GM23338 (cell line): ENCODE results near the gene GLI1.
"Not testable (repeated sequence)": the region's sequence is repeated elsewhere in the genome, so short reads cannot be mapped to it uniquely, and the experiment has no call there.

ENCODE experiments used
- CREB1 ChIP-seq: fragments of 250-450 bp; sonication (Bioruptor Pico); IDR thresholded peaks from 2 replicates; pipeline ENCODE4 v1.5.0; 2020; ENCODE audit warnings: low read depth, mild to moderate bottlenecking, moderate library complexity
- EZH2 ChIP-seq: fragments of 200-600 bp; sonication (generic); IDR thresholded peaks from one replicate; pipeline ENCODE4 v1.8.0; 2017; ENCODE audit warnings: antibody characterized with exemption, mild to moderate bottlenecking, low read depth; ENCODE audit not compliant: unreplicated experiment
- EZH2phosphoT487 ChIP-seq: fragments of 200-600 bp; sonication (generic); IDR thresholded peaks from one replicate; pipeline ENCODE4 v1.8.1; 2018; ENCODE audit warnings: antibody characterized with exemption; ENCODE audit not compliant: unreplicated experiment
- JUNB ChIP-seq: IDR thresholded peaks from one replicate; pipeline ENCODE4 v1.6.1; 2016; ENCODE audit warnings: antibody characterized with exemption; ENCODE audit not compliant: unreplicated experiment
- NANOG ChIP-seq: IDR thresholded peaks from 2 replicates; pipeline ENCODE4 v1.6.1; 2016; ENCODE audit warnings: antibody characterized with exemption, borderline replicate concordance
- POLR2AphosphoS5 ChIP-seq: IDR thresholded peaks from 2 replicates; pipeline ENCODE4 v1.6.1; 2016; ENCODE audit warnings: antibody characterized with exemption, low read depth
- STAT1 ChIP-seq: IDR thresholded peaks from one replicate; pipeline ENCODE4 v1.6.1; 2016; ENCODE audit warnings: antibody characterized with exemption; ENCODE audit not compliant: unreplicated experiment
- ZNF114 ChIP-seq: fragments of 250-450 bp; sonication (Bioruptor Pico); IDR thresholded peaks from 2 replicates; pipeline ENCODE4 v1.5.0; 2020; ENCODE audit warnings: mild to moderate bottlenecking, moderate library complexity
- ZNF331 ChIP-seq: fragments of 250-450 bp; sonication (Bioruptor Pico); IDR thresholded peaks from 2 replicates; pipeline ENCODE4 v1.5.0; 2020; ENCODE audit warnings: low read depth, mild to moderate bottlenecking, moderate library complexity
- TF ChIP-seq, protein P1 (sequence below), 2 experiments: fragments of 200-600 bp in 1 of 2; sonication (generic) in 1 of 2; conservative IDR thresholded peaks; 2 replicates each; pipeline versions ENCODE4 v1.5.1 to v1.6.1; 2016 to 2017; ENCODE audit warnings: antibody characterized with exemption in 2 of 2, low read depth in 2 of 2, mild to moderate bottlenecking in 2 of 2, moderate library complexity in 1 of 2
- TF ChIP-seq, protein P2 (sequence below): IDR thresholded peaks from one replicate; pipeline ENCODE4 v1.6.1; 2018; ENCODE audit warnings: antibody characterized with exemption; ENCODE audit not compliant: unreplicated experiment
- TF ChIP-seq, protein P3 (sequence below): IDR thresholded peaks from 2 replicates; pipeline ENCODE4 v1.6.1; 2016; ENCODE audit warnings: antibody characterized with exemption

DNA sequence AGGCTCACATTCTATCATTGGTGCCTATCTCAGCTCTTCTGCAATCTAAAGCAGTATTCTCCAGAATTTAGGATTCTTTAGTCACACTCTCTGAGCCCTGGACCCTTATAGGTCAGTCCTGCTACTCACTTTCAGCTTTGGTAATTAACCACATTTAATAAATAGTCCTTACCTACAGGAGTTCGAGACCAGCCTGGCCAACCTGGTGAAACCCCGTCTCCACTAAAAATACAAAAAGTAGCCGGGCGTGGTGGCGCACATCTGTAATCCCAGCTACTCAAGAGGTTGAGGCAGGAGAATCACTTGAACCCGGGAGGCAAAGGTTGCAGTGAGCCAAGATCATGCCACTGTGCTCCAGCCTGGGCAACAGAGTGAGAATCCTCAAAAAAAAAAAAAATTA lies 54.1 kb downstream of the GLI1 start:
- TF ChIP-seq, protein P1, sequence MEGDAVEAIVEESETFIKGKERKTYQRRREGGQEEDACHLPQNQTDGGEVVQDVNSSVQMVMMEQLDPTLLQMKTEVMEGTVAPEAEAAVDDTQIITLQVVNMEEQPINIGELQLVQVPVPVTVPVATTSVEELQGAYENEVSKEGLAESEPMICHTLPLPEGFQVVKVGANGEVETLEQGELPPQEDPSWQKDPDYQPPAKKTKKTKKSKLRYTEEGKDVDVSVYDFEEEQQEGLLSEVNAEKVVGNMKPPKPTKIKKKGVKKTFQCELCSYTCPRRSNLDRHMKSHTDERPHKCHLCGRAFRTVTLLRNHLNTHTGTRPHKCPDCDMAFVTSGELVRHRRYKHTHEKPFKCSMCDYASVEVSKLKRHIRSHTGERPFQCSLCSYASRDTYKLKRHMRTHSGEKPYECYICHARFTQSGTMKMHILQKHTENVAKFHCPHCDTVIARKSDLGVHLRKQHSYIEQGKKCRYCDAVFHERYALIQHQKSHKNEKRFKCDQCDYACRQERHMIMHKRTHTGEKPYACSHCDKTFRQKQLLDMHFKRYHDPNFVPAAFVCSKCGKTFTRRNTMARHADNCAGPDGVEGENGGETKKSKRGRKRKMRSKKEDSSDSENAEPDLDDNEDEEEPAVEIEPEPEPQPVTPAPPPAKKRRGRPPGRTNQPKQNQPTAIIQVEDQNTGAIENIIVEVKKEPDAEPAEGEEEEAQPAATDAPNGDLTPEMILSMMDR (conservative IDR thresholded peaks at IDR 0.05; ENCODE audit: low read depth in 2 of 2), result not testable (repeated sequence)
- TF ChIP-seq POLR2AphosphoS5; EZH2; JUNB; NANOG; EZH2phosphoT487; ZNF331 (CRISPR knock-in tag); ZNF114 (CRISPR knock-in tag); CREB1 (CRISPR knock-in tag); STAT1: not testable (repeated sequence)
- TF ChIP-seq, protein P2, sequence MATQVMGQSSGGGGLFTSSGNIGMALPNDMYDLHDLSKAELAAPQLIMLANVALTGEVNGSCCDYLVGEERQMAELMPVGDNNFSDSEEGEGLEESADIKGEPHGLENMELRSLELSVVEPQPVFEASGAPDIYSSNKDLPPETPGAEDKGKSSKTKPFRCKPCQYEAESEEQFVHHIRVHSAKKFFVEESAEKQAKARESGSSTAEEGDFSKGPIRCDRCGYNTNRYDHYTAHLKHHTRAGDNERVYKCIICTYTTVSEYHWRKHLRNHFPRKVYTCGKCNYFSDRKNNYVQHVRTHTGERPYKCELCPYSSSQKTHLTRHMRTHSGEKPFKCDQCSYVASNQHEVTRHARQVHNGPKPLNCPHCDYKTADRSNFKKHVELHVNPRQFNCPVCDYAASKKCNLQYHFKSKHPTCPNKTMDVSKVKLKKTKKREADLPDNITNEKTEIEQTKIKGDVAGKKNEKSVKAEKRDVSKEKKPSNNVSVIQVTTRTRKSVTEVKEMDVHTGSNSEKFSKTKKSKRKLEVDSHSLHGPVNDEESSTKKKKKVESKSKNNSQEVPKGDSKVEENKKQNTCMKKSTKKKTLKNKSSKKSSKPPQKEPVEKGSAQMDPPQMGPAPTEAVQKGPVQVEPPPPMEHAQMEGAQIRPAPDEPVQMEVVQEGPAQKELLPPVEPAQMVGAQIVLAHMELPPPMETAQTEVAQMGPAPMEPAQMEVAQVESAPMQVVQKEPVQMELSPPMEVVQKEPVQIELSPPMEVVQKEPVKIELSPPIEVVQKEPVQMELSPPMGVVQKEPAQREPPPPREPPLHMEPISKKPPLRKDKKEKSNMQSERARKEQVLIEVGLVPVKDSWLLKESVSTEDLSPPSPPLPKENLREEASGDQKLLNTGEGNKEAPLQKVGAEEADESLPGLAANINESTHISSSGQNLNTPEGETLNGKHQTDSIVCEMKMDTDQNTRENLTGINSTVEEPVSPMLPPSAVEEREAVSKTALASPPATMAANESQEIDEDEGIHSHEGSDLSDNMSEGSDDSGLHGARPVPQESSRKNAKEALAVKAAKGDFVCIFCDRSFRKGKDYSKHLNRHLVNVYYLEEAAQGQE, result not testable (repeated sequence)
- TF ChIP-seq, protein P3, sequence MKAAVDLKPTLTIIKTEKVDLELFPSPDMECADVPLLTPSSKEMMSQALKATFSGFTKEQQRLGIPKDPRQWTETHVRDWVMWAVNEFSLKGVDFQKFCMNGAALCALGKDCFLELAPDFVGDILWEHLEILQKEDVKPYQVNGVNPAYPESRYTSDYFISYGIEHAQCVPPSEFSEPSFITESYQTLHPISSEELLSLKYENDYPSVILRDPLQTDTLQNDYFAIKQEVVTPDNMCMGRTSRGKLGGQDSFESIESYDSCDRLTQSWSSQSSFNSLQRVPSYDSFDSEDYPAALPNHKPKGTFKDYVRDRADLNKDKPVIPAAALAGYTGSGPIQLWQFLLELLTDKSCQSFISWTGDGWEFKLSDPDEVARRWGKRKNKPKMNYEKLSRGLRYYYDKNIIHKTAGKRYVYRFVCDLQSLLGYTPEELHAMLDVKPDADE, result not testable (repeated sequence)
